HG02885 (cell line): ENCODE results near the gene LARGE1.
"Not testable (repeated sequence)": the region's sequence is repeated elsewhere in the genome, so short reads cannot be mapped to it uniquely, and the experiment has no call there.

ENCODE experiments used
- ATAC-seq: cut with Tn5 transposase; IDR thresholded peaks from one replicate; pipeline ENCODE4 v1.9.1; 2021; ENCODE audit warnings: mild to moderate bottlenecking; ENCODE audit not compliant: unreplicated experiment, poor library complexity

Gene LARGE1

DNA sequence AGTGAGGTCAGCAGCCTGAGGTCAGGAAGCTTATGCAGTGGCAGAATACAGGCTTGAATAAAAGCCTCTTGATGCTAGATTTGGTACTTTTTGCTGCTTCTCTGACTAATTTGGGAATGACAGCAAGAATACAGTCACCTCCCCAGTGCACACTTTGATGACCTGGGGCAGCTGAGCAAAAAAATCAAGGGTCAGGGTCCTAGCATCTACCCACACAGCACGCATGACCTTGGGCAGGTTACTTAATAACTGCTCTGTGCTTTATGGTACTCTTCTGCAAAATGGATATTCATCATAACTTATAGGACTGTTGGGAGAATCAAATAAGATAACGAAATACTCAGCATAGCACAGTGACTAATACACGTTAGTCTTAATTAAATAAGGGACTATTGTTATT is 518.0 kb downstream of the LARGE1 start:
- ATAC-seq: no peak

DNA sequence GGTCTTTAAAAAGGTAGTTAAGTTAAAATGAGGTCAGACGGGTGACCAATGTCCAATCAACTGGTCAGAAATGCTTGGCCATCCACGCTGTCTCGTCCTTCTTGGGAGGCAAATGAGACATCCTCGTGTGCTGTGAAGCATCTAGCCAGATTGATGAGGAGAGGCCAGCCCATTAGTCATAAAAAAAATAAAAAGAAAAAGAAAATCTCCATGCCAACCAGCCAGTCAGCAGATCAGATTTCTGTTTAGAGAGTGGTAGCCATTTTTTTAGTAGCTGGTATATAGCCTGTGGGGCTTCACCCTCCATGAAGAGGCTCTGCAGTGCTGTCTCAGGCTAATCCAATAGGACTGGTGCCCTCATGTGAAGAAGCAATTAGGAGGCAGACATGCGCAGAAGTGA is 519.0 kb downstream of the LARGE1 start:
- no peak for ATAC-seq

DNA sequence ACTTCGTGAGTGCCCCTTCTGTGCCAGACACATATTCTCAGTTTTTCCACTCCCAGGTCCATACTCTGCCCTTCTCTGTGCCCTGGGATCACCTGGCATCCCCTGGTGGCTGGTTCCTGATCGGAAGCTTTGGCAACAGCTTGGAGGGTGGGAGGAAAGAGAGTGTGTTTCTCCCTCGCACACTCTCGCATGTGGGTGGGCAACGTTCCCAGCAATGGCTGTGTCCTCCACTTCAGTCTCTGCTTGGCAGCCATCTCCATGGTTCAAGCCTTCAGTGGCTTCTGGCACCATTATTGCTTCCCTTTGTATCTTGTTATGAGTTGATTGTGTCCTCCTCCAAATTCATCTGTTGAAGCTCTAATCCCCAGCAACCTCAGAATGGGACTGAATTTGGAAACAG is 519.4 kb downstream of the LARGE1 start:
- no peak for ATAC-seq

- no peak for ATAC-seq
These were observed 520.0 kb downstream of the LARGE1 start for GRCh38 chr22:33400061-33400840.

DNA sequence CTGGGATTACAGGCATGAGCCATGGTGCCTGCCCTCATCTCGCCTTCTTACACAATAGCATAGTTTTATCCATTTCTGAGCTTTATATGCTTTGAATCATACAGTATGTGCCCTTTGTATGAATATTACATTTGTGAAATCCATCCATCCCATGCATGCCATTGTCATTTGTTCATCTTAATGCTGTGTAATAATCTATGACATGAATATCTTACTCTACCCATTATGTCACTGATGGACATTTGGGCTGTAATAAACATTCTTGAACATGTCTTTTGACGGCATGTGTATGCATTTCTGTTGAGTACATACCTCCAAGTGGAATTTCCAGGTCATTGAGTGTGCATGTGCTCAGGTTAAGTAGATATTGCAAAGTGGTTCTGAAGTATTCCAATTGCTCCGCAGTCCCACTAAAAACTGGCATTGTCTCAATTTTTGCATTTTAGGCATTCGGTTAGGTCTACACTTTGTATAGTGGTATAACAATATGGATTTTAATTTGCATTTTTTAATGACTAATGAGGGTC is 522.8 kb downstream of the LARGE1 start:
- ATAC-seq: no peak

DNA sequence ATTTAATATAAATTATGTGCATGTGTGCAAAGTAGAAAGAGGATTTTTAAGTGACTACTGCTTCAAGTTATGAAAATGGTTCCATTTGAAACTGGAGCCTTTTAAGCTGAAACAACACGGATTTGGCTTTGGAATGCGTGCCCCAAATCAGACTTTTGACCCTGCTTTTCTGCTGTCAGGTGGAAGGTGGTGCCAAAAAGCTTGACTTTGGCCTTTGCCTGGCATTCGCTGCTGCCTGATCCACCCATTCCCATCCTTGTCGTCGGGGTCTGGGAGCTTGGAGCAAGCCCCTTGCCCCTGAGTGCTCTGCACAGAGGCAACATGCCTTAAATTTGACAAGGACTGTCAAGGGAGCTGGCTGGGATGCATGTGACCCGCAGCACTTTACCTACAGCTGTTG is 526.8 kb downstream of the LARGE1 start:
- ATAC-seq: no peak

- no peak for ATAC-seq
These were observed 529.0 kb downstream of the LARGE1 start for GRCh38 chr22:33391298-33391697.

DNA sequence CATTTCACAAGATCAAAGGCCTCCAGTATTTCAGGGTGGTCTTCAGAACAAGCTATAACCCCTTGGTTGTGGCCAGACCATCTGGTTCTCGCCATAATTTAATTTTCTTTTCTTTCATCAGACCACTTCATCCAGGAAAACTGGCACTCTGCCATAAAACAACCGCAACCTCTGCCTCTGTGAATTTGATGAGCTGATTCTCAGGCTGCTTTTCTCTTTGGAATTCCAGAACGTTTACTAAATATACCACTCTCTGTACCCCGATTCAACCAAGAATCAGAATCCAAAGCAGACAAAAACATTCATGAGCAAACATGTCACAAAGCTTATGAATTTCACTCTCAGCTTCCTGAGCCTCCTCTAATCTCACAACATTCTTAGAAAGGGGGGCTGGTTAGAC is 530.3 kb downstream of the LARGE1 start:
- no peak for ATAC-seq

DNA sequence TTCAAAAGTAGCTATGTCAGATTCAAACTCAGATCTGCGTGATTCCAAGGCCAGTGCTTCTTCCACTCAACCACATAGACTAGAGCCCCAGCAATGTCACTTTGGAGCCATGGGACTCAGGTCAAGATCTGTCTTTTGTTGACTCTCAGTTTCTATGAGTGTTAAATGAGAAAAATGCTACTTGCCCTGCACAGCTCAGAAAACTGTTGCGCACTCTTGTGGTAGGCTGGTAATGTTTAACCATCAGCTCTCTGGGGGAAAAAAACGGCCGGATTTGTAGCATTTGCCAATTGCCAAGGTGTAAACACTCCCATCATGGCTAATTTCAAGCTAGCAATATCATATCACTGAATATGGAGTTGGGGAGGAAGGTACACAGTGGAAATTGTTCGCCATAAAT is 534.0 kb downstream of the LARGE1 start:
- ATAC-seq: no peak

- no peak for ATAC-seq
These were observed 534.7 kb downstream of the LARGE1 start for GRCh38 chr22:33385611-33386010.

DNA sequence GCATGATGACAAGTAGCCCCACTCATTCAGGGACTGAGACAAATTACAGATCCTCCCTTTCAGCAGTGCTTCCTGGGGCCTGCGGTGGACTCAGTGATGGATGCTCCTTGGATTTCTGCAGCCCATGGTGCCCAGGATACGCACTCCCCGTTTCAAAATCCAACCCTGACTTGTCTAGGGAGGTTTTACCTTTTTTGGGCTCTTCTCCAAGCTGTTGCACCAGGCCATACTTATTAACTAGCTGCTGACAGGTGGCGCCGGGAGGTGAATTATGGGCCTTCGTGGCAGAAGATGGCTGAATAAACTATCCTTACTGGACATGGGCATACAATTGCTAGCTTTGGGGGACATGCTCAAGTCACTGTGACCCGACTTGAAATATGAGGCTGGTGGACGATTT is 537.8 kb downstream of the LARGE1 start:
- ATAC-seq: no peak

- no peak for ATAC-seq
These were observed 538.5 kb downstream of the LARGE1 start for GRCh38 chr22:33381531-33382406.

GRCh38 chr22:33380789-33381530 is 539.3 kb downstream of the LARGE1 start:
- ATAC-seq: no peak

GRCh38 chr22:33379836-33380235 is 540.4 kb downstream of the LARGE1 start:
- ATAC-seq: no peak

- ATAC-seq: no peak
These were observed 547.4 kb downstream of the LARGE1 start for GRCh38 chr22:33372875-33373274.

GRCh38 chr22:33363256-33363655 is 557.0 kb downstream of the LARGE1 start:
- ATAC-seq: not testable (repeated sequence)

GRCh38 chr22:33362702-33363101 is 557.6 kb downstream of the LARGE1 start:
- ATAC-seq: no peak

DNA sequence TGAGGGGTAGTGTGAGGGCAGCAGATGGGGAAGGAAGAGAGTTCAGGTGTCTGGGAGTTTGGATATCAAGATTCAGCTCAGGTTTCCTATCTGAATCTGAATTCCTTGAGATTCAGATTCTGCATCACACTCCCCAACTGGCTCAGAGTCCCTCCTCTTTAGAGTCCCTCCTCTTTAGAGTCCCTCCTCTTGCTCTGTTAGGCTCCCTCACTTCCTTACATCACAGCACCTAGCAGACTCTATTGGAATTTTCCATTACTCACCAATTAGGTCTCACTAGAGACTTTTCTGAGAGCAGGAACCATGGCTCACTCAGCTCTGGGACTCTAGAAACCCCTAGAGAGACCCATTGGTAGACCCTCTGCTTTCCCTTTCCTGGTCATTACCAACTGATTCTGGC is 558.7 kb downstream of the LARGE1 start:
- ATAC-seq: no peak

DNA sequence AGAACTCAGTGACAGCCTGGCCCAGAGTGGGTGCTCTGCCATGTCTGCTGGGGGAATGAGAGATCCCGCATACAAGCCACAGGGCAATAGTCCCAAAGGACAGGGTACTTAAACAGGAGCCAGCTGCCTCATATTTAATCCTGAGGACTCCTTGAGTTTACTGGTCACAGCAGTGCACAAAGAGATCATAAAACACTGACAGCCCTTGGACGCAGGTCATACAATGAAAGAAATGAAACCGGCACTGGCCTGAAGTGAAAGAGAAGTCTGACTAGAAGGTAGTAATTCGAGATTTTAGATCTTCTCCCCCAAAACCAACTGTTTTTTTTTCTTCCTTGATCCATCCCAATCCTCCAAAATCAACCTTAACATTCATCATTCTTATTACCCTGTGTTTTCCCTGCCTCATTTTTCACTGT is 562.3 kb downstream of the LARGE1 start:
- ATAC-seq: no peak

GRCh38 chr22:33354928-33355327 is 565.3 kb downstream of the LARGE1 start:
- ATAC-seq: no peak

DNA sequence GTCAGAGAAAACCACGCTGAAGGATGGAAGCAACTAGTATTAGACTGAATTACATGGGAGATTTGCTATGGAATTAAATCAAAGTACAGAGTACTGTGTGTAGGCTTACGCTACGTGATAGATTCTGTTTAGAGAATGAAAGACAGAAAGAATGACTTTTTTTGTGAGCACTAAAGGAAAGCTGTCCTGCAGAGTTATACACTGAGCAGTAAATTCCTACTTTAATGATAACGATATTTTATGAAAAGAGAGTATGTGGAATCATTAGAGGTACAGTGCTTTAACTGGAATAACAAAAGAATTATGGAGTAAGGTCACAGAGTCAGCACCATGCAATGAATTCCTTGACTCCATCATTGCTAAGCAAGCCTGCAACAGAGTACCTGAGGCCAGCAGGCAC is 566.8 kb downstream of the LARGE1 start:
- no peak for ATAC-seq
